Liver (tissue), 9 donors: Measurements from ENCODE around the gene C3orf70. TPM values are rescaled to one million over a fixed set of nuclear protein-coding genes. Genes with fewer than 3 reads are reported as not detected.

Experiments
- DNase-seq: peaks from one replicate; pipeline ENCODE4 v3.0.0-alpha.2; 2017; ENCODE audit warnings: low spot score
- H3K27ac ChIP-seq, 2 donors: one replicate each; pipeline ENCODE4 v1.7.0; 2013; ENCODE audit warnings: inconsistent platforms in 2 of 2, low read length in 2 of 2, control low read depth in 1 of 2, low read depth in 1 of 2, mild to moderate bottlenecking in 1 of 2
- H3K27me3 ChIP-seq, 4 donors: one replicate each; pipeline versions ENCODE4 v1.6.1 to v1.7.0; 2013; ENCODE audit warnings: low read length in 3 of 4, inconsistent platforms in 1 of 4, mild to moderate bottlenecking in 1 of 4, moderate library complexity in 1 of 4; ENCODE audit not compliant: control insufficient read depth in 4 of 4, insufficient read depth in 4 of 4
- H3K36me3 ChIP-seq, 4 donors: one replicate each; pipeline versions ENCODE4 v1.6.1 to v1.7.0; 2013; ENCODE audit warnings: low read length in 3 of 4, mild to moderate bottlenecking in 3 of 4, low read depth in 1 of 4, moderate library complexity in 1 of 4; ENCODE audit not compliant: control insufficient read depth in 4 of 4, insufficient read depth in 3 of 4
- H3K4me1 ChIP-seq, 4 donors: one replicate each; pipeline versions ENCODE4 v1.6.1 to v1.7.0; 2013; ENCODE audit warnings: low read length in 3 of 4, mild to moderate bottlenecking in 3 of 4, moderate library complexity in 1 of 4; ENCODE audit not compliant: control insufficient read depth in 4 of 4, insufficient read depth in 4 of 4
- H3K4me3 ChIP-seq, 3 donors: one replicate each; pipeline versions ENCODE4 v1.6.1 to v1.7.0; 2013; ENCODE audit warnings: low read length in 3 of 3, control low read depth in 1 of 3, low read depth in 1 of 3, mild to moderate bottlenecking in 1 of 3
- H3K9ac ChIP-seq, 2 donors: one replicate each; pipeline ENCODE4 v1.7.0; 2013; ENCODE audit warnings: low read length in 2 of 2, mild to moderate bottlenecking in 2 of 2, moderate library complexity in 2 of 2, control low read depth in 1 of 2, low read depth in 1 of 2
- H3K9me3 ChIP-seq, 4 donors: one replicate each; pipeline versions ENCODE4 v1.6.1 to v1.7.0; 2013; ENCODE audit warnings: low read length in 3 of 4; ENCODE audit not compliant: control insufficient read depth in 4 of 4
- EGR1 ChIP-seq, 2 donors: IDR thresholded peaks; 2 replicates each; pipeline ENCODE4 v1.6.1; 2016 to 2018; ENCODE audit warnings: antibody characterized with exemption in 2 of 2, low read depth in 2 of 2
- FOXA1 ChIP-seq: IDR thresholded peaks from 2 replicates; pipeline ENCODE4 v1.6.1; 2016; ENCODE audit warnings: antibody characterized with exemption
- FOXA2 ChIP-seq: IDR thresholded peaks from 2 replicates; pipeline ENCODE4 v1.6.1; 2016; ENCODE audit warnings: antibody characterized with exemption
- HNF4G ChIP-seq: IDR thresholded peaks from 2 replicates; pipeline ENCODE4 v1.6.1; 2016; ENCODE audit warnings: antibody characterized with exemption
- NR2F2 ChIP-seq: IDR thresholded peaks from 2 replicates; pipeline ENCODE4 v1.6.1; 2016; ENCODE audit warnings: antibody characterized with exemption
- RAD21 ChIP-seq, 2 donors: IDR thresholded peaks; 2 replicates each; pipeline ENCODE4 v1.6.1; 2016; ENCODE audit warnings: antibody characterized with exemption in 2 of 2, mild to moderate bottlenecking in 2 of 2
- RXRA ChIP-seq, 2 donors: IDR thresholded peaks; 2 replicates each; pipeline ENCODE4 v1.6.1; 2017 to 2018; ENCODE audit warnings: antibody characterized with exemption in 2 of 2, mild to moderate bottlenecking in 1 of 2
- SP1 ChIP-seq: IDR thresholded peaks from 2 replicates; pipeline ENCODE4 v1.6.1; 2018; ENCODE audit warnings: antibody characterized with exemption, mild to moderate bottlenecking
- TAF1 ChIP-seq: conservative IDR thresholded peaks from 2 replicates; pipeline ENCODE4 v1.6.1; 2016; ENCODE audit warnings: antibody characterized with exemption, mild to moderate bottlenecking
- WGBS: extraction: QIAGEN DNeasy Blood & Tissue Kit; methylation state at CpG from one replicate; pipeline ENCODE4 v1.1.7; 2013; 5-methylcytosine and 5-hydroxymethylcytosine counted together
- polyA plus RNA-seq, 2 donors: library from polyadenylated mRNA; stranded (reverse) in 1 of 2; unstranded in 1 of 2; fragments of 200-250 nt in 1 of 2; fragments of >200 nt in 1 of 2; fragmentation: Nextera tagmentation in 1 of 2; extraction: Ambion mirVana in 1 of 2; gene quantifications; one replicate each; pipeline versions ENCODE4 v1.2.1 to v1.2.3, GENCODE V29; 2013 to 2015
- total RNA-seq, 2 donors: library from RNA; depleted of rRNA; stranded (reverse); fragments of >200 nt; gene quantifications; one replicate each; pipeline ENCODE4 v1.2.3, GENCODE V29; 2014
- TF ChIP-seq, protein P1 (sequence below): fragments of 150-350 bp; IDR thresholded peaks from 2 replicates; pipeline ENCODE4 v1.5.1; 2017; ENCODE audit warnings: improper control_type of control experiment, low read depth, low read length; ENCODE audit not compliant: missing input control
- TF ChIP-seq, protein P2 (sequence below): IDR thresholded peaks from 2 replicates; pipeline ENCODE4 v1.6.1; 2016; ENCODE audit warnings: antibody characterized with exemption, mild to moderate bottlenecking
- TF ChIP-seq, protein P3 (sequence below): IDR thresholded peaks from 2 replicates; pipeline ENCODE4 v1.6.1; 2016; ENCODE audit warnings: antibody characterized with exemption
- donor health status: healthy.
- donor health status: healthy.
- donor health status: healthy.
- donor health status: healthy.
- donor health status: healthy.

C3orf70 gene
- total and polyA plus RNA-seq, 4 donors = 0.15 to 0.79 (median 0.41) TPM

DNA sequence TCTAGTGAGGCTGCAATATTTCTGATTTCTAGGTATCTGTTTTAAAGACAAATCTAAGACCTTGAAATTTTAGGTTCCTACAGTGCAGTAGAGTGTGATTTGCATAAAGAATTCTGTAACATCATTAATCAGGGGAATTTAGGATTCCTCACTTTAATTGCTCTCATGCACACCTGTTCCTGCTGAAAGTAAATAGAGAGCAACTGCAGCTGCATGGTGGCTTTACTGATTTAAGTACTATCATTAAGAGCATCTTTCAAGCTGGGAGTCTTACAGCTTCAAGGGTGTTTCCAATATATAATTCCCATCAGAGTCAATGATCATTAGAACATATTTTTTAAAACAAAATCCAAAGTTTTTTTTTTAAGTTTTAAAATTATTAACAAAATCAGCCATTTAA lies 36.0 kb upstream of the C3orf70 start:
- Histone ChIP-seq H3K4me1 (no peaks in the 10 kb centered on the region), H3K27ac (no peak overlapping the region), H3K36me3 (peaks cover 0 to 23% (median 19%) of the 10 kb centered on the region in 4 donors), H3K9ac (no peak overlapping the region), H3K27me3 (no peaks in the 10 kb centered on the region), H3K4me3 (no peak overlapping the region), H3K9me3 (no peaks in the 10 kb centered on the region)
- TF ChIP-seq, protein P1, sequence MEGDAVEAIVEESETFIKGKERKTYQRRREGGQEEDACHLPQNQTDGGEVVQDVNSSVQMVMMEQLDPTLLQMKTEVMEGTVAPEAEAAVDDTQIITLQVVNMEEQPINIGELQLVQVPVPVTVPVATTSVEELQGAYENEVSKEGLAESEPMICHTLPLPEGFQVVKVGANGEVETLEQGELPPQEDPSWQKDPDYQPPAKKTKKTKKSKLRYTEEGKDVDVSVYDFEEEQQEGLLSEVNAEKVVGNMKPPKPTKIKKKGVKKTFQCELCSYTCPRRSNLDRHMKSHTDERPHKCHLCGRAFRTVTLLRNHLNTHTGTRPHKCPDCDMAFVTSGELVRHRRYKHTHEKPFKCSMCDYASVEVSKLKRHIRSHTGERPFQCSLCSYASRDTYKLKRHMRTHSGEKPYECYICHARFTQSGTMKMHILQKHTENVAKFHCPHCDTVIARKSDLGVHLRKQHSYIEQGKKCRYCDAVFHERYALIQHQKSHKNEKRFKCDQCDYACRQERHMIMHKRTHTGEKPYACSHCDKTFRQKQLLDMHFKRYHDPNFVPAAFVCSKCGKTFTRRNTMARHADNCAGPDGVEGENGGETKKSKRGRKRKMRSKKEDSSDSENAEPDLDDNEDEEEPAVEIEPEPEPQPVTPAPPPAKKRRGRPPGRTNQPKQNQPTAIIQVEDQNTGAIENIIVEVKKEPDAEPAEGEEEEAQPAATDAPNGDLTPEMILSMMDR = no peak
- TF ChIP-seq RXRA (IDR thresholded peaks at IDR 0.05) (no peak), HNF4G (no peak), NR2F2 (no peak), SP1 (no peak)
- no peak for DNase-seq

DNA sequence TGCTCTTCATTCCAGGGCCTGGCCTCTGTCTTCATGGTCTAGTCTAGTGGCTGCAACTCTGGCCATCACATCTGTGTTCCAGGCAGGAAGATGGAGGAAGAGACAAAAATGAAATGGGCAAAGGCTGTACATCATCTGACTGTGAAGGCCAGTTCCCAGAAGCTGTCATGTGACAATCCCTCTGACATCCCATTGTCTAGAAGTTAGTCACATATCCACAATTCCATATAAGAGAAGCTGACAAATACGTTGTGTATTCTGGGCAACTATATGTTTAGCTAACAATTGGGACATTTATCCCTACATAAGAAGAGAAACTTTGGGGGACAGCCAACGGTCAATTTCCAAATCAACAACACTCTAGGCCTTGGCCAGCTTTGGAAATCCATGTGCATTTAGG lies 34.5 kb upstream of the C3orf70 start:
- no peaks in the 10 kb centered on the region for H3K9me3 ChIP-seq
- DNase-seq = no peak
- H3K4me3 ChIP-seq = no peak overlapping the region
- peaks cover 0 to 11% (median 8%) of the 10 kb centered on the region in 4 donors for H3K36me3 ChIP-seq
- H3K27me3 ChIP-seq = no peaks in the 10 kb centered on the region
- WGBS = 81% methylated on average over 2 of the region's 2 CpGs
- H3K4me1 ChIP-seq = no peaks in the 10 kb centered on the region
- no peak overlapping the region for H3K27ac ChIP-seq
- TF ChIP-seq EGR1 (IDR thresholded peaks at IDR 0.05; ENCODE audit: low read depth in 2 of 2) = no peak
- no peak overlapping the region for H3K9ac ChIP-seq

DNA sequence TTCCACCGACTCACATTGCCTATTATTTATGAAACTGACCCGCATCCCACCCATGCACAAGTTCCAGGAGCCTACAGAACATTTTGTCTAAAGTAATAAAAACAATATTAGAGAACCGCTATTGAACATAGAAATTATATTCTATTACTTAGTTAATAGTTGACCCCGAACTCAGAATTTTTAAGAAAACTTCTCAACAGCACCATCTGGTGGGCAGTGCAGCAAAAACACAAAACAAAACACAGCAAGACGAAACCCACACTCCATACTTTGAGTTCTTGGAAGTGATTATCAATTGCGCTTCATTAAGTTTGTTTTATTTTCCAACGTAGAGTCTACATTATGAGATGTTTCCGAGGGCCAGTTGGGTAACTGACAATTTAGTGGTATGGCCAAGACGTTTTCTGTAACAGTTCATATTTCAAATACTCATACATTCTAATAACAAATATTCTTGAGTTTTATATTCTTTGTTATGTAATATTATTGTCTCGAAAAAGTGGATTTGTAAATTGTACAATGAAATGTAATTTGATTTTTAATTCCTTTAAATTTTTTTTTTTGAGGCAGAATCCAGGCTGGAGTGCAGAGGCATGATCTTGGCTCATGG lies 24.0 kb upstream of the C3orf70 start:
- TF ChIP-seq TAF1 = no peak
- no peak for TF ChIP-seq FOXA2
- no peak for TF ChIP-seq FOXA1
- TF ChIP-seq, protein P2, sequence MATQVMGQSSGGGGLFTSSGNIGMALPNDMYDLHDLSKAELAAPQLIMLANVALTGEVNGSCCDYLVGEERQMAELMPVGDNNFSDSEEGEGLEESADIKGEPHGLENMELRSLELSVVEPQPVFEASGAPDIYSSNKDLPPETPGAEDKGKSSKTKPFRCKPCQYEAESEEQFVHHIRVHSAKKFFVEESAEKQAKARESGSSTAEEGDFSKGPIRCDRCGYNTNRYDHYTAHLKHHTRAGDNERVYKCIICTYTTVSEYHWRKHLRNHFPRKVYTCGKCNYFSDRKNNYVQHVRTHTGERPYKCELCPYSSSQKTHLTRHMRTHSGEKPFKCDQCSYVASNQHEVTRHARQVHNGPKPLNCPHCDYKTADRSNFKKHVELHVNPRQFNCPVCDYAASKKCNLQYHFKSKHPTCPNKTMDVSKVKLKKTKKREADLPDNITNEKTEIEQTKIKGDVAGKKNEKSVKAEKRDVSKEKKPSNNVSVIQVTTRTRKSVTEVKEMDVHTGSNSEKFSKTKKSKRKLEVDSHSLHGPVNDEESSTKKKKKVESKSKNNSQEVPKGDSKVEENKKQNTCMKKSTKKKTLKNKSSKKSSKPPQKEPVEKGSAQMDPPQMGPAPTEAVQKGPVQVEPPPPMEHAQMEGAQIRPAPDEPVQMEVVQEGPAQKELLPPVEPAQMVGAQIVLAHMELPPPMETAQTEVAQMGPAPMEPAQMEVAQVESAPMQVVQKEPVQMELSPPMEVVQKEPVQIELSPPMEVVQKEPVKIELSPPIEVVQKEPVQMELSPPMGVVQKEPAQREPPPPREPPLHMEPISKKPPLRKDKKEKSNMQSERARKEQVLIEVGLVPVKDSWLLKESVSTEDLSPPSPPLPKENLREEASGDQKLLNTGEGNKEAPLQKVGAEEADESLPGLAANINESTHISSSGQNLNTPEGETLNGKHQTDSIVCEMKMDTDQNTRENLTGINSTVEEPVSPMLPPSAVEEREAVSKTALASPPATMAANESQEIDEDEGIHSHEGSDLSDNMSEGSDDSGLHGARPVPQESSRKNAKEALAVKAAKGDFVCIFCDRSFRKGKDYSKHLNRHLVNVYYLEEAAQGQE = no peak
- TF ChIP-seq, protein P3, sequence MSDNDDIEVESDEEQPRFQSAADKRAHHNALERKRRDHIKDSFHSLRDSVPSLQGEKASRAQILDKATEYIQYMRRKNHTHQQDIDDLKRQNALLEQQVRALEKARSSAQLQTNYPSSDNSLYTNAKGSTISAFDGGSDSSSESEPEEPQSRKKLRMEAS = no peak
- no peak for TF ChIP-seq EGR1 (IDR thresholded peaks at IDR 0.05; ENCODE audit: low read depth in 2 of 2)
- TF ChIP-seq, protein P1 = peak; percentile 63
- TF ChIP-seq RAD21 (IDR thresholded peaks at IDR 0.05) = peak; percentile 81 to 82
- TF ChIP-seq RXRA (IDR thresholded peaks at IDR 0.05) = no peak
- H3K27me3 ChIP-seq = no peaks in the 10 kb centered on the region
- peak; percentile 61 for DNase-seq
- no peak overlapping the region for H3K9ac ChIP-seq
- peaks cover 0 to 3% (median 3%) of the 10 kb centered on the region in 4 donors for H3K4me1 ChIP-seq
- no peaks in the 10 kb centered on the region for H3K36me3 ChIP-seq
- H3K4me3 ChIP-seq = no peak overlapping the region
- H3K27ac ChIP-seq = no peak overlapping the region
- 19% methylated on average over 10 of the region's 10 CpGs for WGBS
- no peaks in the 10 kb centered on the region for H3K9me3 ChIP-seq
